ENCODE measurements around the gene PELO.

GRCh38 chr5:52814352-52815148 is 26.8 kb downstream of the PELO start:
- TF ChIP-seq ZNF274 (IDR thresholded peaks at IDR 0.05; ENCODE audit: low read depth, low read length) (no peak), SUZ12 (IDR thresholded peaks at IDR 0.05; ENCODE audit: extremely low read depth, insufficient read depth, insufficient read length) (no peak)

All from NT2/D1 (cell line).